GM18907 (cell line): ENCODE results near the gene RASSF8.

Experiments used
- ATAC-seq: cut with Tn5 transposase; IDR thresholded peaks from one replicate; pipeline ENCODE4 v1.9.1; 2021; ENCODE audit warnings: mild to moderate bottlenecking, moderate library complexity; ENCODE audit not compliant: unreplicated experiment

The RASSF8 gene

GRCh38 chr12:26122681-26123481, 164.4 kb downstream of the RASSF8 start:
- ATAC-seq, result no peak

GRCh38 chr12:26123482-26123980, 165.0 kb downstream of the RASSF8 start:
- ATAC-seq, result no peak

- no peak for ATAC-seq
These were observed 166.2 kb downstream of the RASSF8 start, which contains the start of gene BHLHE41 for GRCh38 chr12:26124446-26125399. TSS of gene BHLHE41 (minus strand) at chr12:26125037. CDS start at chr12:26124779, 258 bp downstream.

GRCh38 chr12:26125400-26126339, 167.2 kb downstream of the RASSF8 start:
- ATAC-seq, result peak; percentile 35

- ATAC-seq, result peak; percentile 48
These were observed 168.1 kb downstream of the RASSF8 start for GRCh38 chr12:26126340-26127284.

GRCh38 chr12:26127404-26127803, 168.9 kb downstream of the RASSF8 start:
- no peak for ATAC-seq

- no peak for ATAC-seq
These were observed 169.7 kb downstream of the RASSF8 start for GRCh38 chr12:26128168-26128567.
